Colonic mucosa (tissue), 4 donors: ENCODE measurements around the gene MYL11. TPM values are rescaled to one million over a fixed set of nuclear protein-coding genes. Genes with fewer than 3 reads are reported as not detected.

Source experiments
- DNase-seq: peaks from one replicate; pipeline ENCODE4 v3.0.0-alpha.2; 2020
- H3K27ac ChIP-seq: fragments of 200-600 bp; one replicate; pipeline ENCODE4 v1.8.0; 2021
- H3K27me3 ChIP-seq: fragments of 200-600 bp; one replicate; pipeline ENCODE4 v1.8.0; 2021
- H3K36me3 ChIP-seq: fragments of 200-600 bp; one replicate; pipeline ENCODE4 v1.8.0; 2021
- H3K4me1 ChIP-seq: fragments of 200-600 bp; one replicate; pipeline ENCODE4 v1.8.0; 2021; ENCODE audit warnings: mild to moderate bottlenecking
- H3K4me3 ChIP-seq: fragments of 200-600 bp; one replicate; pipeline ENCODE4 v1.8.0; 2021
- H3K9ac ChIP-seq, 2 donors: one replicate each; pipeline ENCODE4 v1.7.0; 2013; ENCODE audit warnings: control low read depth in 2 of 2, low read depth in 2 of 2, low read length in 2 of 2
- H3K9me3 ChIP-seq: fragments of 200-600 bp; one replicate; pipeline ENCODE4 v1.8.0; 2021
- CTCF ChIP-seq: fragments of 200-600 bp; IDR thresholded peaks from one replicate; pipeline ENCODE4 v1.8.0; 2022; ENCODE audit warnings: antibody characterized with exemption, mild to moderate bottlenecking
- intact Hi-C: fragments of 100-400 bp; cut with DNase I; formaldehyde crosslinking; loops from one replicate; pipeline ENCODE4 v1.14.1; 2022
- total RNA-seq, 2 donors: library from RNA; stranded (reverse); fragmentation: NEBNext Ultra II Directional in 1 of 2; extraction: Animal tissue kit (Norgen Biotek cat#: 25700) in 1 of 2; gene quantifications; one replicate each; pipeline ENCODE4 v1.2.1, GENCODE V29; 2021
- donor health status: healthy.
- donor health status: DM: no; HTN: no; CAD: no.
- donor health status: DM: no; HTN: no; CAD: no.

Gene MYL11
- total RNA-seq, 2 donors from 2014 or later: 1.1 to 2.2 TPM

- intact Hi-C loops: no loop called here
- H3K9me3 ChIP-seq: no peaks in the 10 kb centered on the region
- no peak overlapping the region for H3K4me3 ChIP-seq
- no peaks in the 10 kb centered on the region for H3K27me3 ChIP-seq
- peaks cover 5% of the 10 kb centered on the region for H3K4me1 ChIP-seq
- H3K36me3 ChIP-seq: no peaks in the 10 kb centered on the region
- H3K27ac ChIP-seq: peak overlapping the region; percentile 100
- TF ChIP-seq CTCF: no peak
- no peak for DNase-seq
- no peak overlapping the region for H3K9ac ChIP-seq
Measured at GRCh38 chr16:30376461-30376902, 1.9 kb downstream of the MYL11 start.

DNA sequence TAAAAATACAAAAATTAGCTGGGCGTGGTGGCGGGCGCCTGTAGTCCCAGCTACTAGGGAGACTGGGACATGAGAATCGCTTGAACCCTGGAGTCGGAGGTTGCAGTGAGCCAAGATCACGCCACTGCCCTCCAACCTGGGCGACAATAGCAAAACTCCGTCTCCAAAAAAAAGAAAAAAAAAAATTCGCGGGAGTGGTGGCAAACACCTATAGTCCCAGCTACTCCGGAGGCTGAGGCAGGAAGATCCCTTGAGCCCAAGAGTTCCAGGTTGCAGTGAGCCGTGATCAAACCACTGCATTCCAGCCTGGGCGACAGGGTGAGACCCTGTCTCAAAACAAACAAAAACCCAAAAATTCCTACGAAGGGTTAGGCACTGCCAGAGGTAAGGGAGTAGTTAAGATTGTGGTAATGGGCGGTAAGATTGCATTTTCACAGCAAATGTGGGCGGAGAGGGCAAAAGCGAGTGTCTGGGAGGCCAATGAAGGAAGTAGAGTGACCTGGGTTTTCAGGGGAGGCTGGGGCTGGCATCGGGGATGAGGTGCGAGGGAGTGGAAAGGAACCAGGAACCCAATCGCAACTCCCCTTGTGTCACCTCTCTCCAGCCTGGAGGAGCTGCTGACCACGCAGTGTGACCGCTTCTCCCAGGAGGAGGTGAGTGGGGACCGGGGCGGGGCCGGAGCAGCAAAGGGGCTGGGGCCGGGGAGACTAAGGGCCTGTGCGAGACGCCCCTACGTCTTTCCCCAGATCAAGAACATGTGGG, 2.6 kb downstream of the MYL11 start:
- intact Hi-C loops: no loop called here
- TF ChIP-seq CTCF: no peak
- H3K36me3 ChIP-seq: no peaks in the 10 kb centered on the region
- H3K9me3 ChIP-seq: no peaks in the 10 kb centered on the region
- H3K27me3 ChIP-seq: no peaks in the 10 kb centered on the region
- peak overlapping the region; percentile 100 for H3K27ac ChIP-seq
- H3K4me3 ChIP-seq: peak overlapping the region; percentile 61
- peak overlapping the region; percentile 84 to 93 for H3K9ac ChIP-seq
- no peak for DNase-seq
- peaks cover 5% of the 10 kb centered on the region for H3K4me1 ChIP-seq

DNA sequence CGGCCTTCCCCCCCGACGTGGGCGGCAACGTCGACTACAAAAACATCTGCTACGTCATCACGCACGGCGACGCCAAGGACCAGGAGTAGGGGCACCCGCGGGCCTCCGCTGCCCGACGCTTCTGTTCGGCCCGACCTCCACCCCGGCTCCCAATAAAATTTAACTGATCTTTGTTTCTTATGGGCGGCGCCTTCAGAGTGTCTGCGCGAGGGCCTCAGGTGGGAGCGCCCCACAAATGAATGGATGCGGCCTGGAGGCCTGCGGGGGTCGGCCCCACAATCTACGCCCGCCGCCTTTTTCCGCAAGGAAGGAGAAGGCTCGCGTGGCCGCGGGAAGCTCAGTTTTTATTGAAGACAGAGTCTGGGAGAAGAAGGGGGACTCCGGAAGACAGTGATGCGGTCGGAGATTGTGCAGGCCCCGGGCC, 3.2 kb downstream of the MYL11 start:
- peak overlapping the region; percentile 100 for H3K27ac ChIP-seq
- peak overlapping the region; percentile 84 to 93 for H3K9ac ChIP-seq
- TF ChIP-seq CTCF: no peak
- H3K27me3 ChIP-seq: no peaks in the 10 kb centered on the region
- intact Hi-C loops: no loop called here
- peaks cover 5% of the 10 kb centered on the region for H3K4me1 ChIP-seq
- H3K36me3 ChIP-seq: no peaks in the 10 kb centered on the region
- H3K4me3 ChIP-seq: peak overlapping the region; percentile 61
- no peaks in the 10 kb centered on the region for H3K9me3 ChIP-seq
- DNase-seq: peak; percentile 94

DNA sequence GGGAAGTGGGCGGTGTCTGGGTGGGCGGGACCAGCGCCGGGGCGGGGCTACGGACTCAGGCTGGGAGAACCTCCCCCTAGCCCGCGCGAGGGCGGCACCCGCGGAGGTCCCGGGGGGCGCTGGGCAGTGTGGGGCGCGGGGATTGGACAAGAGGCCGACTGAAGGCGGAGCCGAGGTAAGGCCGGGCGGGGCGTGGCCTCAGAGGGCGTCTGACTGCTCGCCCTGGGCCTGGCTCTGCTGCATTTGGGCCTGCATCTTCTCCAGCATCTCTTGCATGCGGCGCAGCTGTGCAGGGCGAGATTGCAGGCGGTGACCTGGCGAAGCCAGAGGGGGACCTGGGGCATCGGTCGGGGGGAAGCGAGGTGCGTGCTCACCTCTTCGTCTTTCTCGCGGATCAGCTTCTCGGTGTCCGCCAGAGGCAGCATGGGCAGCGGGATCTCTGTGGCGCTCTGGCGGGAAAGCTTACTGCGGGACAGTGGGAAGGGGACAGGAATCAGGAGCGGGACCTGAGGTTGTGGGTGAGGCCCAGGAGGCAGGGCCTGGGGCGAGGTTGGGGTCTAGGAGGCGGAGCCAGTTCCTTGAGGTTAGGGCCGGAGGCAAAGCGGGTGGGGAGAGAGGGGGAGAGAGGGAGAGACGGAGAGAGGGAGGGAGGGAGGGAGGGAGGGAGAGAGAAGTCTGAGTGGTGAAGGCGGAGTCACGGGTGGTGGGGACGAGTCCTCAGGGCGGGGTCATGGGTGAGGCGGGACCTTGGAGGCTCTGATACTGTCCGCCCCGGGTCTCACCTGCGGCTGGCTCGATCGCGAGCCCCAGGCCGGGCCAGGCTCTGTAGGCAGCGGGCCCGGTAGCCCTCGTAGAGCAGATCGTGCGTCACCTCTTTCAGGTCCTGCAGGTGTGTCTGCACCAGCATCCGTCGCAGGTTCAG, 3.9 kb downstream of the MYL11 start:
- Histone ChIP-seq H3K9ac (peak overlapping the region; percentile 84 to 93), H3K27me3 (no peaks in the 10 kb centered on the region), H3K27ac (peak overlapping the region; percentile 100), H3K4me1 (peaks cover 5% of the 10 kb centered on the region), H3K4me3 (peak overlapping the region; percentile 61), H3K9me3 (no peaks in the 10 kb centered on the region), H3K36me3 (no peaks in the 10 kb centered on the region)
- DNase-seq: peak; percentile 99
- TF ChIP-seq CTCF: no peak
- intact Hi-C loops: no loop called here

DNA sequence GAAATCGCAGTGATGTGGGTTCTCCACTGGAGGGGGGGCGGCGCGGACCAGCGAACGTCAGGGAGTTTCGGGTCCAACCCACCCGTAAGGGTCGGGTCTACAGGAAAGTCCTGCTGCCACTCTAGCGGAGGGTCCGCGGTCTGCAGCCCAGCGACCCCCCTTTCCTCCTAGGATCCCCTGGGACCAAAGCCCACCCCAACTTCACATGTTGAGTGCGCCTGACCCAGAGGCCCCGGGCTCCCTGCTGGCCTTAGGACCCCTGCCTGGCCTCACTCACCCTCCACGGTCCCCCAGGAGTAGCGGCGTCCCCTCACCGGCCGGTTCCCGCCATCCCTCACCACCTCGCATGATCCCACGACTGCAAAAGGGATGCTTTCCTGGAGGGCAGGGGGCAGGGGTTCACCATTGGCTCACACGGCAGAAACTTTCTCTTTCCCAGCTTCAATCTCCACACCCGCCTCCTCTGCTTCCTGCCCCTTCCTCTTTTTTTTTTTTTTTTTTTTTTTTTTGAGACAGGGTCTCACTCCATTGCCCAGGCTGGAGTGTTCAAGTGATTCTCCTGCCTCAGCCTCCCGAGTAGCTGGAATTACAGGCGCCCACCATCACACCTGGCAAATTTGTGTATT, 4.7 kb downstream of the MYL11 start:
- Histone ChIP-seq H3K36me3 (no peaks in the 10 kb centered on the region), H3K9me3 (no peaks in the 10 kb centered on the region), H3K9ac (peak overlapping the region; percentile 66 to 93), H3K4me3 (peak overlapping the region; percentile 61), H3K4me1 (peaks cover 5% of the 10 kb centered on the region), H3K27ac (peak overlapping the region; percentile 100), H3K27me3 (no peaks in the 10 kb centered on the region)
- TF ChIP-seq CTCF: no peak
- DNase-seq: no peak
- intact Hi-C loops: no loop called here
